ENCODE results near the gene HMGCLL1.

HMGCLL1 gene

DNA sequence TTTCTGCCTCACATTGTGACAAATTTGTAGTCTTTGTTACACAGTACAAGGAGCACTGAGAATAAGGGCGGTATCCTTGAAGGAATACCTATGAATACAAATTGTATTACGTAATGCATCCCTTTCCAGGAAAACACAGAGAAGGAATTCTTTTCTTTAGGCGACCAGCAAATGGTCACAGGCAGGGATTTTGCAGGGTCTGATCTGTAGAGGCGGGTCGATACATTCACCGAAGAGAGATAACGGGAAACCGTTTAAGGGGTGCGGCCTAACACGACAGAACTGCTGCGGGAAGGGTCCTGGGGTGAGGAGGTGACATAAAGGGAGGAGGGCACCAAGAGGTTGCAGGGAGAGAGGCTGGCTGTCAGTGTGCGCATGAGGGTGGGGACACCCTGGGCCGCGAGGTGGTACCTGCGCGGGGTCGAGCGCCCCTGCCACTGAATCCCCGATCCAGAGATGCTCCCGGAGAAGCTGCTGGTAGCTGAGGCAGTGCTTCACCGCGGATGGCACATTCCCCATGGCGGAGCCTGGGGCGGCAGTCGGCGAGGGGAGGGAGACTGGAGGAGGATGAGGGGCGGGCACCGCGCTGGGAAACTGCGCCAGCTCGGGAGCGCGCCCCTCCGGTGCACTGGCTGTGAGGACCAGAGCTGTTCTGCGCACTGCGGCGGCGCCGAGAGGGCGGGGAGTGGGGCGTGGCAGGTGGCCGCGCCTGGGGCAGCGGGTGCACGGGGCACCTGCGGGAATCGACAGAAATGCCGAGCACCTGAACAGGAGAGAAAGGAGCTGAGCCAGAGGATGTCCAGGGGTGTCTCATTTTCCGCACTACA, at the start of gene HMGCLL1:
HMGCLL1 (minus strand) TSS at position 656 of the 827 bp plus-strand sequence; CDS start at position 519, 137 bp downstream.
- no peak for DNase-seq

DNA sequence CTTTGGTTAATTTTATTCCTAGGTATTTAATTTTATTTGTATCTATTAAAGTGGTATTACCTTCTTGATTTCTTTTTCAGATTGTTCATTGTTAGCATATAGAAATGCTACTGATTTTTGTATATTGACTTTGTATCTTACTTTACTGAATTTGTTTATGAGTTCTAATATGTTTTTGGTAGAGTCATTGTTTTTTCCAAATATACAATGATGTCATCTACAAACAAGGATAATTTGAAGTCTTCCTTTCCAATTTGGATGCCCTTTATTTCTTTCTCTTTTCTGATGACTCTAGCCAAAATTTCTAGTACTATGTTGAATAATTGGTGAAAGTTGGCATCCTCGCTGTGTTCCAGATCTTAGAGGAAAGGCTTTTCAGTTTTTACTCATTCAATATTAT, 43.0 kb upstream of the HMGCLL1 start:
- DNase-seq: no peak

DNA sequence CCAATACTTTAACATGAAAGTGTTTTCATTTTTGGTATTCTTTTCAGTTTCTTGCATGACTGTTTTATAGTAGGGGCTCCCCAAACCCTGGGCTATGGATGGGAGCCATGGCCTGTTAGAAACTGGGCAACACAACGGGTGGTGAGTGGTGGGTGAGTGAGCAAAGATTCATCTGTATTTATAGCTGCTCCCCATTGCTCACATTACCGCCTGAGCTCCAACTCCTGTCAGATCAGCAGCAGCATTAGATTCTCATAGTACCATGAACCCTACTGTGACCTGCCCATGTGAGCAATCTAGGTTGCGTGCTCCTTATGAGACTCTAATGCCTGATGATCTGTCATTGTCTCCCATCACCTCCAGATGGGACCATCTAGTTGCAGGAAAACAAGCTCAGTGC, 42.3 kb upstream of the HMGCLL1 start:
- DNase-seq: no peak

DNA sequence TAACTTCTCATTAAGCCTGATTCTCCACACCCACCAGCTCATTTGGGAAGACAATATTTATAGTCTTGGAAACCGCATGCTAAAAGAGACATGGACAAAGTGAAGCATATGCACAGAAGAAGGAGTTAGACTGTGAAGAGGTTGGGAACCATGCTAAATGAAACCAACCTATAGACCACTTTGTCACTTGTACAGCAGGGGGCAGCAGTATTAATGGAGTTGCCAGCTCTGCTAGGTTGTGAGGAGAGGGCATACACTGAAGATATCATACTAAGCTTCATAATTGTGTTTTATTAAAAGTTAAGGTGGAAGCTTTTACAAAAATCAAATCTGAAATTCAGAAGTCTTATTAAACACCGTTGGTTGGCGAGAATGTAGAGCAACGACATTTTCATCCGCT, 38.3 kb upstream of the HMGCLL1 start:
- peak; percentile 1 for DNase-seq

DNA sequence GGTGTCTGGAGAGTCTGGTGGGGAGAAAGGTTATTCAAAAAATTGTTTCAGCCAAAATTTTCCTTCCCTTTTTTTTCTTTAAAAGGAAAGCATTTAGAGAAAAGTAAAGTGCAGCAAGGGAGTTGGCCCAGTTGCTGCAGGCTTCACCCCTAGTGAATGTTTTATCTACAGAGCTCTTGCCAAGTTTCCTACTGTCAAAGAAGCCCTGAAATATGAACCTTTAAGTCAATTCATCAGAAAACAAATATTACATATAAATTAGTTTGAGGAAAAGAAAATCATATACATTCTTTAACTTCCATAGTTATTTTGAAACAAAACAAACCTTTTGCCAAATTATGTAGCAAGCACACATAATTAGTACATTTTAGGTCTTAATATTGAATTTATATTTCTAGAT, 25.0 kb upstream of the HMGCLL1 start:
- DNase-seq: no peak

DNA sequence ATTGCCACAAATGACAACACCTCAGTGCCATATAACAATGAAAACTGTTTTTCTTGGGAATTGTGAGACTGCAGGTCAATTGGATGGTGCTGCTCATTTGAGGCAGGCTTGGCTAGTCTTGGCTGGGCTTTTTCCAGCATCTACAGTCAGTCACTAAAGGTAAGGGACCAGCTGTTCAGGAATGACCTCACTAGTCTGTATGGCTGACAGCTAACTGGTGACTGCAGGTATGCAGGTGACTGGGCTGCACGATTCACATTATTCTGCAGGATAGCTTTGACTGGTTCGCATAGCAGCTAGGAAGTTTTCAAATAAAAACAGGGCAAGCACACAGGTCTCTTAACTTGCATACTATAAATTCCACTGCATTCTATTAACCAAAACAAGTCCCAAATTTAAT, 22.1 kb upstream of the HMGCLL1 start:
- no peak for DNase-seq

DNA sequence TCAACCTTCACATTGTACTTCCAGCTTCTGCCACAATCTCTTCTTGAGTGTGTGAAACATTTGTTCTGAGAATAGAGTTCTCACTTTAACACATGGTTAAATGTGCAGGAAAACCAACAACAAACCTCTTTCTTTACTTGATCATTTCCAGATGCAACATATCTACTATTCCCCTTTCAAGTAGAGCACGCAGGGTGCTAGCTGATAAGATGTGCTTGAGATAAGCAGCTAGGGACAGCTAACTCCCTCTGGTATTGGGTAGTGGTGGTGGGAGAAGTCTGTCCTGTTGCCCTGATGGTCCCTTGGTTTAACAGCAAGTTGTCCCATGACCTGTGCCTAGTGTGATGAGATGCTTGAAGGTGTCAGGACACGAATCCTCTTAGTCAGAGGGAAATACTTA, 15.4 kb upstream of the HMGCLL1 start:
- DNase-seq: no peak

DNA sequence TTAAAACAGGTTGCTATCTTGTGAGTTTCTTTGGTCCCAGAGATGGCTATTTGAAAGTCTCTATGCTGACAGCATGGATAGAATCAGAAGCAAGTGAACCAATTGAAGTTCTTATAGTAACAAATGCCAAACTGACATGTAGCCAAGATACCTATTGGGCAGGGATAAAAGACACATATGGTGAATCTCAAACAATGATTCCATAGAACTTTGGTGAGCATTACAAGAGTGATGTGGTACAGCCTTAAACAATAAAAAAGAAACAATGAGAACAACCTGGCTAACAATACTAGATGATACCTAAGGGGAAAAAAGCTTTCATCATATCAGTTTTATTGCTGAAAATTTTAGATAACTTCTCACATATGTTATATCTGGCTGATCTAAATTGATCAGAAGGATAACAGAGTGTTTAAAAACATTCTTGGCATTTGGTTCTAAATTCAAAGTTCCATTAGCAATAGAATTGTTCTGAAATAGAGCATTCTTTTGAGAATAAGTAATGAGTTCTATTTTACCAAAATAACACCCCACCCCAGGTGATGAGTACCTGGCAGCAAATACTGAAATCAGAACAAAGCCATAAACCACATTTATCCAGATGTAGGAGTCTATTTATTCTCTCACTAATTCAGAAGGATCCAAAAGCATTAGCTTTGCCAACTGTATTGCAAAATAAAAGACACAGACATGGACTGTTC, 5.8 kb upstream of the HMGCLL1 start:
- no peak for DNase-seq

DNA sequence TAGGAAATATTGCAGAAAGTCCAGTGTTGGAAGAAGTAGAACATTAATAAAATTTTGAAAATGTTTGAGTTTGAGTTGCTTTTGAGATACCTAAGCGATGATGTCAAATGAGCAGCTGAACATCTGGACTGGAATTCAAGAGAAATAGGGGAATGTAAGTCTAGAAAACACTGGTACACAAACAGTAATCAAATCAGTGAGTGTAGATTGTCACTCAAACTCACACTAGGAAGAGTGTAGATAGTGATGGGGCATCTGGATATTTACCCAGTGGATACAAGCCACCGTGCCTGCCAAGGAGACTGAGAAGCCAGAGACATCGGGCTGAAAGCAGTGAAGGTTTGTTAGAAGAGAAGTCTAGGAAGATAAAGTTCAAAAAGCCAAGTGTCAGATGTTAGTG, 2.2 kb downstream of the HMGCLL1 start:
- DNase-seq: no peak

DNA sequence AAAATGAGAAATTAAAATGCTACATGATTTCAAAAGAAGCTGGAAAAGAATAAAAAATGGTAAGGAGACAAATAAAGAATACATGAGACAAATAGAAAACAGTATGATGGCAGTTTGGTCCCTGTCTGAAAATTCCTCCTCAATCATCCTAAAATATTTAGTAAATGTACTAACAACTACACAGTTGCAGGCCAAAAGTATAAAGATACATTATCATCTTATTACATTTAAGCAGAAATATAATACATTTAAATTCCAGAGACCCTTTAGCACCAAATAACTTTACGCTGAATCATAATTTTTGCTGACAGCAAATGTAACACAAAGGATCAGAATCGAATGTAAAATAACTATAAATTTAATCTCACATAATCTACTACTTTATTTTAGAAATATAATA, 4.4 kb downstream of the HMGCLL1 start:
- DNase-seq: no peak

DNA sequence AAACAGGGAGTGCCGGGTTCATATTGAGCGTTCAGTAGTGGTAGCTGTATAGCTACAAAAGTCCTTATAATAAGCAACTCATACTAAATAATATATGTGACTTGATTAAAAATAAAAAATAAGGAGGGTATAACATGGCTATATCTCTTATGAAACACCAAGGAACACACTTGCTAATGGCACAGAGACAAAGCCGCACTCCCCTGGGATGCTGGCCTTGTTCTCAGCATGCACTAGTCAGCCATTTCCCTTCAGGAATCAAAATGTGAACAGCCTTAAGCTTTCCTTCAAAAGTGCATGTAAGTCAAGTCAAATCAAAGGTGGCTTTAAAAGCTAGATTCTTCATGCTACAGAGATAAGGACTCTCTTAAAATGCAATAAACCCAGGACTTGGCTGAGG, 9.4 kb downstream of the HMGCLL1 start:
- DNase-seq: no peak

DNA sequence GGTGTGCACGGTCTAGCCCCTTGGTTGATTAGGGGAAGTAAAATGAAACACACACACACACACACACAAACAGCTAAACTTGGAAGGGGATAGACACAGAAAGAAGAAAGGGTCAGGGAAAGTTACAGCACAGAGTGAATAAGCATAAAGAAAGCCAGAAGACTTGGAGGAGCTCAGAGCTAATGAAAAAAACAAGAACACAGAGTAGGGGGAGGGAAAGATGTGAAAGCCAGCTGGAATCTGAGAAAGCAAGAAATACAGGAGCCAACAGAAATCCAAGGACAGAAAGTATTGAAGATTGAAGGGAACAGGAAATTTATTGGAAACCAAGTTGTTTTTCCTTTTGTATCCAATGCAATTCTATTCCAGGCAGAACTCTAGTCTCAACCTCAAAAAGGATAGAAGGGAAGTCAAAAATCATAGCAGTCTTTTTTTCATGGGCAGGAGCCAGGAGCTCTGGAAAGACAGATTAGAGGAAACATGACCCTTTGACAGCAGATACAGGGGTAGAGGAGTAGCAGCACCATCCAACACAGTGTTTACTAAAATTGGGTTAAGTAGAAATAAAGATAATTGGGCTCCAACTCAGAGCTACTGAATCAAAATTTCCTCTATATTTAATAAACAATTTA, 10.1 kb downstream of the HMGCLL1 start:
- DNase-seq: no peak

DNA sequence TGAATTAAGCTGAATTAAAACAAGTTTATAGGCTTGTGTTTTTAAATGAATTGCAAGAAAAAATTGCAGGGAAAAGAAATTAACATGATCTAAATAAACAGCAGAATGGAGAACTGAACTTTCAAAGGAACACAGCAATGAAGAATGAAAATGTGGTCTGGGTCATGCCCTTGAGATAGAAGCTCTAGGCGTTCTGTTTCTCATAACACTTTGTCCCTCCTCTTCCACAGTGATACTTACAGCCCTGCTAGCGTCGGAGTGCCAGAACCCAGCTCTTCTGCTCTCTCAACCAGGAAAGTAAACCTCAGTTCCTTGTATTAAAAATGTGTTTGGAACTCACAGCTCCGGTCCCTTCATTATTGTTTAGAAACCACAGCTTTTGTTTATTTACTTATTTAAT, 11.4 kb downstream of the HMGCLL1 start:
- no peak for DNase-seq

DNA sequence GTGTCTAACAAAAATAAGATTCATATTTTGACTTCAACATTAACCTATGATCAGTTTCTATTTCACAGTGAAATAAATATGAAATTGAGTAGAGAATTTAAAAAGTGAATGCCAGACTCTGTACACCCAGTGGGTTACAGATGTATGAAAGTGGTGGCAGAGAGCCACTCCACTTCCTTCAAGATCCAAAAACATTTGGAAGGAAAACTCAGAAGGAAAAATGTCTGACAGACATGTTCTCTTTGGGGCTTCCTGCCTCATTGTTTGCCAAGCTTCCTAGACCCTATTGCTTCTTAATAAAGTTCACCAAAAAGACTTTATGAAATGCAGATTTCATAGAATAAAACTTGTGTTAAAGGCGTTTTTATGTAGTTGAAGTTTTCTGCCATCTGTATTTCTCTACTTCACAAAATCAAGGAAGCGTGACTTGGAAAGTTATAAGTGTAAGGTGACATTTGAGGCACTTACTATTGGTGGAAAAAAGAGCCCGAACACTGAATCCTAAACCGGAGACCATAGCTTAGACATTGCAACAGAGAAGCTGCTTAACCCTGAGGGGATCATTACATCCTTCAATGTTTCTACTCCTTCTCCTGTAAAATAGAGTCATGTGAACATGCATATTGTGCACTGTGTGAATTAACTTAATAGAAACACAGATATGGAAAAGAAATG, 12.8 kb downstream of the HMGCLL1 start:
- DNase-seq: no peak

DNA sequence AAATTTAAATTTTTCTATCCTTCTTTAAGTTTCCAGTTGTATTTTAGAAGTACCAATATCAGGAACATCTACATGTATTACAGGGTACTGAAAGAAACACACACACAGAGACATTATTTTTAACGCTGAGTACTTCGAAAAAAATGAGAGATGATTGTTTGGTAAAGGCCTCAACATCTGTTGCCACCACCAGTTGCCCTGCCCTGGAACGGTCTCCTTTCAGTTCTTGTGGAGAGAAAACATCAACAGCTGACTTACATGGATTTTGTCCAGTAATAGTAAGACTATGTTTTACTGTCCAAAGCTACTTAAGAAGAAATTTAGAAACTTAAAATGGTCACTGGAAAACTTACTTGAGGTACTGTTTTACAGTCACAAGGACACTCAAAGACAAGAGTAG, 16.7 kb downstream of the HMGCLL1 start:
- DNase-seq: no peak

DNA sequence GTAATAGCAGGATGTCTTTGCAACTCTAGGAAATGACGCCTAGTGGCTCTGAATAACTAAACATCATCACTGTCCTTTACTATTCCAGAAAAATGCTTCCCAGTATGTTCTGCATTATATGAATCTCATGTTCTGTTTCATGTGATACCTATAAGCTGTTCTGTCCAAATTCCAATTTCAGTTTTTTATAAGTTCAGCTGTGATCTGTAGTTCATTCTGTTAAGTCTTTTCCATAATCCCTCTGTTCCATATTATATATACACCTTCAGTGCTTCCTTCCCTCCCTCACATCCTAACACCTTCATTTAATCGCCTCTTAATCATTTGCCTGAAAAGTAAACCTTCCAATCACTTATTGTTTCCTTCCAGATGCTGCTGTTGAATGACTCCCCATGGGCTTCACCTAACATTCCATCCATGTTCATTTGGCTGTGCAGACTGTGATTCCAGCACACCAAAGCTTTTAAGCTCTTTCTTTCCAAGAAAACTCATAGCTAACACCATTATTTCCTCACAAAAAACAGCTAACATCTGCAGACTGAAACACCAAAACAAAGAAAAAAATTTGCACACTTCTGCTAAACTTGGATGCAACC, 18.6 kb downstream of the HMGCLL1 start:
- no peak for DNase-seq

DNA sequence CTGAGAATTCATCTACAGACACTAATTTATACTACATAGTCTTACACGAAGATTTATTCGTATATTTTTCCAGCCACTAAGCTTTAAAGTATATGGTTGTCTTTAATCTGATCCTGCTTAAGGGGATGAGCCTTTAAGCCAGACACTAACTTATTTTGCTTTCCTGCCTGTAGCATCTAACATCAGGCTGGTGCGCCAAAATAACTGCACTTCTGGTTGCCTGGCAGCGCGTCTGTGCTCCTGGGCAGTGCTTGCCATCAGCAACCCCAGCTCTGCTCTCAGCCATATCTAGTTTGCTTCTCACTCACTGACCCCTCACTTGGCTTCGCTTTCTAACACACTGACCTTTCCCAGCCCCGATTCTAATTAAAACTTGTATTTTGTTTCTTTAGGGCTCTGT, 21.8 kb downstream of the HMGCLL1 start:
- DNase-seq: no peak

DNA sequence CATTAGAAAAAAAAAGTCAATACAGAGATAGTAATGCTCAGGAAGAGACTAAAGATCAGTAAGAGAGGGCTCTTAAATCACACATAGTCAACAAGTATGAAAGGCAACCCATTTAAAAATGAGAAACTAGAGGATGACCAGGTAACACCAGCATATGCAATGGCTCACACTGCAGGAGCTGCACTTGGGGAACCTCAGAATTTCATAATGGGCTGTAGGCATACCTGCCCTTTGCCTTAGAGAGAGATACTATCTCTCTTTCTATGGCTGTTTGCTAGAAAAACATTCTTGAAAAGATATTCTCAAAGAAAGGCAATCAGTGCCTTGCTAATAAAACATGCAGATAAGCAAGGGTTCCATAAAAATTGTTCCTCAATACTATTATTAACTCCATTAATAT, 33.2 kb downstream of the HMGCLL1 start:
- no peak for DNase-seq

DNA sequence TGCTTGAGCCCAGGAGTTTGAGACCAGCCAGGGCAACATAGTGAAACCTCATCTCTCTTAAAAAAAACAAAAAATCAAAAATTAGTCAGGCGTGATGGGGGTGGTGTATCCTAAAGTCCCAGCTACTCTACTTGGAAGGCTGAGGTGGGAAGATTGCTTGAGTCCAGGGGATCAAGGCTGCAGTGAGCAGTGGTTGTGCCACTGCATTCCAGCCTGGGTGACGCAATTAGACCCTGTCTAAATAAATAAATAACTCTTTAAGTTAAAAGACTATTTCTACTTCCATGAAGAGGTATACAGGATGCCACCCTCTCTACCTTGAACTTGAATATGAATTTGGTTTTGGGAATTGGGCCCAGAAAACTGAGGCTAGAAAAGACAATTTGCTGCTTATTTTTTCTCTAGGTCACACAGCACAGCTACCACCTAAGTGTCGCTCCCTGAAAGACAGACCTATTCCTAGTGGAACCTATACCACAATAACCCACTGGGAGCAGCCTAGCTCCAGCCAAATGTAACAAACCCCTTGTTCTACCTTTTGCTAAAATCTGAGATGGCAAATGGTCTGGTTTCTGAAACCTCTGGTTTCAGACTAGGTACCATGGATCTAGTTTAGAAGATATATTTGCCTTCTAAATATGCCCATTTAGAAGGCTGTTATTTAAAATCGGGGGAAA, 35.2 kb downstream of the HMGCLL1 start:
- no peak for DNase-seq

DNA sequence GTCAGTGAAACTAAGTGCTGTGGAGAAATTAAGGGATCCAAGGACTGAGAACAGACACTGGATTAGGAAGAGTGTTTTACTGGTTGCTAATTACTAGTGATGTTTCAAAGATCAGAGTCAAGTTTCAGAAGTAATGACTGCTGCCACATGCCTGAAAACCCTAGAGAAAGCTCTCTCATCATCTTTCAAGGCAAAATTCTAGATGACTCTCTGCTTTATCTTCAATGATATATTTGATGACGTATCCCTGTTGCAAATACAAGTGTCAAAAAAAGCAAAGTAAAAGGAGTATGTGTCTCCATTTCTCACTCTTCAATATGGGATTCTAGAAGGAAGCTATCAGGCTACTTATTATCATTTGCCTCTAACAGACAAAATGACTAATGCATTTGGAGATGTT, 38.0 kb downstream of the HMGCLL1 start:
- no peak for DNase-seq

DNA sequence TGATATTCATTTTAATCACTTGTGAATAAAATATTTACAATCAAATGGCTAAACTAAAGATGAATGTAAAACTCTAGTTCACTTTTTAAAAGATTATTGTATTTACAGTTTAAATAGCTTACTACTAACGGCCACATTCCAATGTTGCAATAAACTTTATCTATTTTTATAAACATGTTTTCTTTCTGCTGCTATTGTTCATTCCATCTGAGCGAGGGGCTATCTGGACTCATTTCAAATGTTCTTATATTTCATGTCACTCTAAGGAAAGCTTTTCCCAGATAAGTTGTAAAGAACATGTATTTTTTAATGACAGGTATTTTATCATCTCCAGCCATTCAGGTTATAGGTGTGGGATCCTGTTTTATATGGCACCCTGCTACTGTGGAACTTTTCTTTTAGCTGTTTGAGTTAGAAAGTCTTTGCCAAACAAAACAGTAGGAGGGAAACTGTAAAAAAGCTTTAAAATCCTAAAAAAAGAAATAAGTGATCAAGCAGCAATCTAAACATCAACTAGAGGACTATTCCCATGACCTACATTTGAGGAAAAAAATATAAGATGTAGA, 42.5 kb downstream of the HMGCLL1 start:
- DNase-seq: no peak

DNA sequence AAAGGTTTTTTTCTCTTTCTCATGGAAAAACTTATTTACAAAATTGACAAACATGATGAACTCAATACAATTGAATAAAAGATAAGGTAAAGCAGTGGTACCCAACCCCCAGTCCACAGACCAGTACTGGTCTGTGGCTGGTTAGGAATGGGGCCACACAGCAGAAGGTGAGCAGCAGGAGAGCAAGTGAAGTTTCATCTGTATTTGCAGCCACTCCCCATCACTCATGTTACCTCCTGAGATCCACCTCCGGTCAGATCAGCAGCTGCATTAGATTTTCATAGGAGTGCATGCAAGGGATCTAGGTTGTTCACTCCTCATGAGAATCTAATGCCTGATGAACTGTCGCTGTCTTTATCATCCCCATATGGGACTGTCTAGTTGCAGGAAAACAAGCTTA, 47.5 kb downstream of the HMGCLL1 start:
- DNase-seq: no peak
